ENCODE results near the gene NXPE3. TPM values are rescaled to one million over a fixed set of nuclear protein-coding genes. Genes with fewer than 3 reads are reported as not detected.

Gene NXPE3
- polyA plus RNA-seq, 1 donor (not counting 4 experiments of a cell fraction or from before 2014, with no cell fraction given), result 16.8 TPM

DNA sequence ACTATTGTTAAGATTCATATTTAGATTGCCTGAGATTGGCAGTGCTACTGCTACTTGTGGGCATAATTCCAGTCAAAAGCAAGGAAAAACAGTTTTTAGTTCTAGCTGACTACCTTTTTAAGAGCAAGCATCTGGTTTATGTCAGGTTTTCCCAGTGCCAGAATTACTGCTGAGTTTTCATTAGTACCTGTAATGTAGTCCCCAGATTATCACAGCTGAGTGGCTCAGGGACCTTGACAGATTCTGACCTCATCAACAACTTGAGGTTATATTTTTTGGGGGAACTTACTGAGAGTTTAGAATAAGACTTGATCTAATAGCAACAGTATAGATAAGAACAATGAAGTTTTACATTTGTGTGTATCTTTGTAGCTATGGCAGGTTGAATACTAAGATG lies 31.0 kb downstream of the NXPE3 start:
- no peaks in the 10 kb centered on the region for H4K20me1 ChIP-seq (ENCODE audit: control insufficient read depth, extremely low read depth, insufficient read depth, low read length)
- H3K79me2 ChIP-seq (ENCODE audit: control insufficient read depth, insufficient read depth, low read length), result no peaks in the 10 kb centered on the region
- DNase-seq (ENCODE audit: low read depth, low spot score), result no peak
- dilution Hi-C loops (cut with MboI; ENCODE audit: extremely low pct_ligation_motif_present, low sequenced_read_pairs), result no loop called here
- no peak overlapping the region for H3K9ac ChIP-seq (ENCODE audit: control insufficient read depth, extremely low read depth, insufficient read depth, low read length)
- H3K36me3 ChIP-seq (ENCODE audit: control insufficient read depth in 2 of 2, extremely low read depth in 1 of 2, insufficient read depth in 2 of 2, low read length in 2 of 2), result no peaks in the 10 kb centered on the region
- H3K9me3 ChIP-seq (ENCODE audit: control insufficient read depth, low read depth, low read length), result no peaks in the 10 kb centered on the region
- H3K27ac ChIP-seq (ENCODE audit: control insufficient read depth, insufficient read depth, low read length), result no peak overlapping the region
- FAIRE-seq, result no peak
- no peaks in the 10 kb centered on the region for H3K27me3 ChIP-seq (ENCODE audit: control insufficient read depth, extremely low read depth, insufficient read depth, low read length)
- H3K4me3 ChIP-seq (ENCODE audit: control insufficient read depth in 2 of 3, extremely low read depth in 1 of 3, insufficient read depth in 2 of 3, low read depth in 1 of 3, low read length in 3 of 3), result no peak overlapping the region
- no peak overlapping the region for H2AFZ ChIP-seq (ENCODE audit: control insufficient read depth, low read length)
- H3K4me2 ChIP-seq (ENCODE audit: control insufficient read depth, extremely low read depth, insufficient read depth, low read depth, low read length), result no peak overlapping the region
- no peaks in the 10 kb centered on the region for H3K9me1 ChIP-seq (ENCODE audit: control insufficient read depth, extremely low read depth, insufficient read depth, low read length)
- H3K4me1 ChIP-seq (ENCODE audit: control insufficient read depth, extremely low read depth, insufficient read depth, low read length), result no peaks in the 10 kb centered on the region
- TF ChIP-seq, protein P1, sequence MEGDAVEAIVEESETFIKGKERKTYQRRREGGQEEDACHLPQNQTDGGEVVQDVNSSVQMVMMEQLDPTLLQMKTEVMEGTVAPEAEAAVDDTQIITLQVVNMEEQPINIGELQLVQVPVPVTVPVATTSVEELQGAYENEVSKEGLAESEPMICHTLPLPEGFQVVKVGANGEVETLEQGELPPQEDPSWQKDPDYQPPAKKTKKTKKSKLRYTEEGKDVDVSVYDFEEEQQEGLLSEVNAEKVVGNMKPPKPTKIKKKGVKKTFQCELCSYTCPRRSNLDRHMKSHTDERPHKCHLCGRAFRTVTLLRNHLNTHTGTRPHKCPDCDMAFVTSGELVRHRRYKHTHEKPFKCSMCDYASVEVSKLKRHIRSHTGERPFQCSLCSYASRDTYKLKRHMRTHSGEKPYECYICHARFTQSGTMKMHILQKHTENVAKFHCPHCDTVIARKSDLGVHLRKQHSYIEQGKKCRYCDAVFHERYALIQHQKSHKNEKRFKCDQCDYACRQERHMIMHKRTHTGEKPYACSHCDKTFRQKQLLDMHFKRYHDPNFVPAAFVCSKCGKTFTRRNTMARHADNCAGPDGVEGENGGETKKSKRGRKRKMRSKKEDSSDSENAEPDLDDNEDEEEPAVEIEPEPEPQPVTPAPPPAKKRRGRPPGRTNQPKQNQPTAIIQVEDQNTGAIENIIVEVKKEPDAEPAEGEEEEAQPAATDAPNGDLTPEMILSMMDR (optimal IDR thresholded peaks at IDR 0.05 in 1 of 3, IDR thresholded peaks at IDR 0.05 in 1 of 3, conservative IDR thresholded peaks at IDR 0.05 in 1 of 3; ENCODE audit: extremely low read depth in 1 of 3, insufficient read depth in 2 of 3, low read length in 3 of 3), result no peak
- no peak for TF ChIP-seq EZH2 (IDR thresholded peaks at IDR 0.05; ENCODE audit: low read length)

DNA sequence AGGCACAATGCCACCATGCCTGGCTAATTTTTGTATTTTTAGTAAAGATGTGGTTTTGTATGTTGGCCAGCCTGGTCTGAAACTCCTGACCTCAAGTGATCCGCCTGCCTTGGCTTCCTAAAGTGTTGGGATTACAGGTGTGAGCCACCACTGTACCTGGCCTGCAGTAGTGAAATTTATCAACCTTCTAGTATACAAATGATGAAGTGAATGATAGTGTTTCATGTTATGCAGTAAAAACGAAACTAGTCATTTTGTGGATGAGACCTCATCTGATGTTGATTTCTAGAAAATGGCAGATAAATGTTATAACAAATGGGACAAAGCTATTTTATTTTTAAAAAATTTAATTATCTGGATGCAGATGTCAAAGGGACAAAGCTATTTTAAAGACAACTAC lies 32.9 kb downstream of the NXPE3 start:
- no peak overlapping the region for H3K4me3 ChIP-seq (ENCODE audit: control insufficient read depth in 2 of 3, extremely low read depth in 1 of 3, insufficient read depth in 2 of 3, low read depth in 1 of 3, low read length in 3 of 3)
- no peaks in the 10 kb centered on the region for H3K79me2 ChIP-seq (ENCODE audit: control insufficient read depth, insufficient read depth, low read length)
- H3K27ac ChIP-seq (ENCODE audit: control insufficient read depth, insufficient read depth, low read length), result no peak overlapping the region
- H3K4me2 ChIP-seq (ENCODE audit: control insufficient read depth, extremely low read depth, insufficient read depth, low read depth, low read length), result no peak overlapping the region
- no peak overlapping the region for H3K9ac ChIP-seq (ENCODE audit: control insufficient read depth, extremely low read depth, insufficient read depth, low read length)
- no peak for TF ChIP-seq EZH2 (IDR thresholded peaks at IDR 0.05; ENCODE audit: low read length)
- TF ChIP-seq, protein P1 (optimal IDR thresholded peaks at IDR 0.05 in 1 of 3, IDR thresholded peaks at IDR 0.05 in 1 of 3, conservative IDR thresholded peaks at IDR 0.05 in 1 of 3; ENCODE audit: extremely low read depth in 1 of 3, insufficient read depth in 2 of 3, low read length in 3 of 3), result no peak
- dilution Hi-C loops (cut with MboI; ENCODE audit: extremely low pct_ligation_motif_present, low sequenced_read_pairs), result no loop called here
- H3K27me3 ChIP-seq (ENCODE audit: control insufficient read depth, extremely low read depth, insufficient read depth, low read length), result no peaks in the 10 kb centered on the region
- peaks cover 2% of the 10 kb centered on the region for H3K4me1 ChIP-seq (ENCODE audit: control insufficient read depth, extremely low read depth, insufficient read depth, low read length)
- no peaks in the 10 kb centered on the region for H3K36me3 ChIP-seq (ENCODE audit: control insufficient read depth in 2 of 2, extremely low read depth in 1 of 2, insufficient read depth in 2 of 2, low read length in 2 of 2)
- H3K9me1 ChIP-seq (ENCODE audit: control insufficient read depth, extremely low read depth, insufficient read depth, low read length), result no peaks in the 10 kb centered on the region
- DNase-seq (ENCODE audit: low read depth, low spot score), result no peak
- no peaks in the 10 kb centered on the region for H4K20me1 ChIP-seq (ENCODE audit: control insufficient read depth, extremely low read depth, insufficient read depth, low read length)
- no peak for FAIRE-seq
- no peak overlapping the region for H2AFZ ChIP-seq (ENCODE audit: control insufficient read depth, low read length)
- H3K9me3 ChIP-seq (ENCODE audit: control insufficient read depth, low read depth, low read length), result no peaks in the 10 kb centered on the region

All from keratinocyte (primary cell).